Measurements from ENCODE around the gene PHAF1.

Gene PHAF1

GRCh38 chr16:67181346-67181745 lies 71.6 kb downstream of the PHAF1 start:
- DNase-seq (ENCODE audit: low read depth), result peak; percentile 72
- TF ChIP-seq, protein P1, sequence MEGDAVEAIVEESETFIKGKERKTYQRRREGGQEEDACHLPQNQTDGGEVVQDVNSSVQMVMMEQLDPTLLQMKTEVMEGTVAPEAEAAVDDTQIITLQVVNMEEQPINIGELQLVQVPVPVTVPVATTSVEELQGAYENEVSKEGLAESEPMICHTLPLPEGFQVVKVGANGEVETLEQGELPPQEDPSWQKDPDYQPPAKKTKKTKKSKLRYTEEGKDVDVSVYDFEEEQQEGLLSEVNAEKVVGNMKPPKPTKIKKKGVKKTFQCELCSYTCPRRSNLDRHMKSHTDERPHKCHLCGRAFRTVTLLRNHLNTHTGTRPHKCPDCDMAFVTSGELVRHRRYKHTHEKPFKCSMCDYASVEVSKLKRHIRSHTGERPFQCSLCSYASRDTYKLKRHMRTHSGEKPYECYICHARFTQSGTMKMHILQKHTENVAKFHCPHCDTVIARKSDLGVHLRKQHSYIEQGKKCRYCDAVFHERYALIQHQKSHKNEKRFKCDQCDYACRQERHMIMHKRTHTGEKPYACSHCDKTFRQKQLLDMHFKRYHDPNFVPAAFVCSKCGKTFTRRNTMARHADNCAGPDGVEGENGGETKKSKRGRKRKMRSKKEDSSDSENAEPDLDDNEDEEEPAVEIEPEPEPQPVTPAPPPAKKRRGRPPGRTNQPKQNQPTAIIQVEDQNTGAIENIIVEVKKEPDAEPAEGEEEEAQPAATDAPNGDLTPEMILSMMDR (IDR thresholded peaks at IDR 0.05; ENCODE audit: low read depth, low read length, missing control alignments), result no peak
- no peak overlapping the region for H3K4me3 ChIP-seq (ENCODE audit: low read depth, low read length)
- in situ Hi-C loops (cut with HindIII; ENCODE audit: low sequenced_read_pairs), result no loop called here

DNA sequence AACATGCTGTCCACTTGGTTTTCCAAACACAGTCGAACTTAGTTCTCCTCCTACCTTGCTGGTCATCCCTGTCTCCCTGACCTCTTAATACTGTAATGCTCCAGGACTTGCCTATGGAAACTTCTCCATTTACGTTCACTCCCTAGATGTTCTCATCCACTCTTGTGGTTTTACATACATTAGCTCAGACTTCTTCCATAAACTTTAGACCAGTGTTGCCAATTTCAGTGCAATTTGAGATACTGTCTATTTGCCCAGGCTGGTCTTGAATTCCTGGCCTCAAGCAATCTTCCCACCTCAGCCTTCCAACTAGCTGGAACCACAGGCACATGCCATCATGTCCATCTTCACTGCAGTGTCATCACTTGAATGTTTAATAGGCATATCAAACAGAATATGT lies 72.5 kb downstream of the PHAF1 start:
- no peak overlapping the region for H3K4me3 ChIP-seq (ENCODE audit: low read depth, low read length)
- in situ Hi-C loops (cut with HindIII; ENCODE audit: low sequenced_read_pairs), result no loop called here
- DNase-seq (ENCODE audit: low read depth), result no peak
- TF ChIP-seq, protein P1 (IDR thresholded peaks at IDR 0.05; ENCODE audit: low read depth, low read length, missing control alignments), result no peak

- DNase-seq (ENCODE audit: low read depth), result no peak
- in situ Hi-C loops (cut with HindIII; ENCODE audit: low sequenced_read_pairs), result no loop called here
- peak overlapping the region; percentile 58 for H3K4me3 ChIP-seq (ENCODE audit: low read depth, low read length)
- TF ChIP-seq, protein P1 (IDR thresholded peaks at IDR 0.05; ENCODE audit: low read depth, low read length, missing control alignments), result no peak
Measured at GRCh38 chr16:67183284-67183626, 73.5 kb downstream of the PHAF1 start.

- peak; percentile 92 for DNase-seq (ENCODE audit: low read depth)
- peak within 1 kb of the TSS; percentile 58 for H3K4me3 ChIP-seq (ENCODE audit: low read depth, low read length)
- TF ChIP-seq, protein P1 (IDR thresholded peaks at IDR 0.05; ENCODE audit: low read depth, low read length, missing control alignments), result no peak
- in situ Hi-C loops (cut with HindIII; ENCODE audit: low sequenced_read_pairs), result no loop called here
Measured at GRCh38 chr16:67183627-67184452, 74.1 kb downstream of the PHAF1 start, which contains the start of gene MATCAP1. MATCAP1 (minus strand) TSS chr16:67183963; CDS start chr16:67180610, 3,353 bp downstream.

DNA sequence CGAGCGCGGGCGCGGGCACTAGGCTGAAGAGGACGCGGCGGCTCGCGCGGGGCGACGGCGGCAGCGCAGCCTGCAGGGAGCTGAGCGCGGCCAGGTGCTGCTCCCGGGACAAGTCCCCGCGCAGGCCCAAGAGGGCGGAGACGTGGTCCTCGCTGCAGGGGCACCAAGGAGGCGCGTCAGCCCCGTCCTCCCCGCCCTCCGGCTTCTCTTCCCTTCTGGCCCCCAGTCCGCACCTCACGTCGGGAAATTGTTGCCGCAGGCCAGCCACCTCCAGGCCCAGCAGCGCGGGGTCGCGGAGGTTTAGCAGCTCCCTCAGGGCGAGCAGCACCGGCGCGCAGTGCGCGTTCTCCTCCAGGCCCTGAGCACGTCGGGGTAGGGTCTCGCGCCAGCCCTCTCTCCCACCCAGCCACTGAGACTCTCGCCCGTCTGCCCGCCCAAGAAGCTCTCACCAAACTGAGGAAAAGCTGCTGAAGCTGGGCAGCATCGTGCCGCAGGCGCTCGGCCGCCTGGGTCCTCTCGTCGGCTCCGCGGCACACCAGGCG lies 74.8 kb downstream of the PHAF1 start:
- H3K4me3 ChIP-seq (ENCODE audit: low read depth, low read length), result peak overlapping the region; percentile 58
- in situ Hi-C loops (cut with HindIII; ENCODE audit: low sequenced_read_pairs), result no loop called here
- TF ChIP-seq, protein P1 (IDR thresholded peaks at IDR 0.05; ENCODE audit: low read depth, low read length, missing control alignments), result no peak
- DNase-seq (ENCODE audit: low read depth), result no peak

DNA sequence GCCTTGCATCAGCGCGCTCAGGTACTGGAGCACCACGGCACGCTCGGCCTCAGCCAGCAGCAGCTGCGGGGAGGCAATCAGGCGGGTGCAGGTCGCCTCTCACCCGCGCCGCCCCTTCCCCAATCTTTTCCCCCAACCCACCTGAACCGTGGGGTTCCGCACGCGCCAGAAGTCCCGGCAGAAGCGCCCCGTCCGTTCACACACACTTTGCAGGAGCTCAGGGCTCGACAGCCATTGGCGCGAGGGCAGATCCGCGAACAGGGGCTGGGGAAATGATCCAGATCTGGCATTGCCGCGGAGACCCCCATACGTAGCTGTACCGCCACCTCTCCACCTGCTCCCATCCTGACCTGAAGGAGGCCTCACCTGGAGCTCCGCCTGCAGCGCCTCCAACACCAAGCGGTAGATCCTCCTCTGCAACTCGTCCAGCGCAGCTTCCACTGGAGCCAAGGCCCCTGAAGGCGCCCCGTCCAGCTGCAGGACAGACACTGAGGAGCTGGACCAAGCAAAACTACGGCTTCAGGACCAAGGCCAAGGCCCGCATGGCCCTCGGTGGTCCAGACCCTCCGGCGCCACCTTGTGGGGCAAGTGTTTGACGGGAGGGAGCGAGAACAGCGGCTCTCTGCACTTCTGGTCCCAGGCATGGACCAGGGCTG lies 75.4 kb downstream of the PHAF1 start:
- no peak overlapping the region for H3K4me3 ChIP-seq (ENCODE audit: low read depth, low read length)
- DNase-seq (ENCODE audit: low read depth), result peak; percentile 84
- TF ChIP-seq, protein P1 (IDR thresholded peaks at IDR 0.05; ENCODE audit: low read depth, low read length, missing control alignments), result peak; percentile 84
- in situ Hi-C loops (cut with HindIII; ENCODE audit: low sequenced_read_pairs), result no loop called here

All from astrocyte of the cerebellum (primary cell).